Smooth muscle cell of the coronary artery (primary cell): ENCODE measurements around the gene ZSCAN23. TPM values are rescaled to one million over a fixed set of nuclear protein-coding genes. Genes with fewer than 3 reads are reported as not detected.

Experiments
- total RNA-seq: library from RNA; depleted of rRNA; stranded (reverse); fragments of >200 nt; gene quantifications from 2 replicates; pipeline ENCODE4 v1.2.3, GENCODE V29; 2014; ENCODE audit warnings: low replicate concordance

The ZSCAN23 gene
- total RNA-seq, result 0.94 and 2.4 TPM in 2 replicates

DNA sequence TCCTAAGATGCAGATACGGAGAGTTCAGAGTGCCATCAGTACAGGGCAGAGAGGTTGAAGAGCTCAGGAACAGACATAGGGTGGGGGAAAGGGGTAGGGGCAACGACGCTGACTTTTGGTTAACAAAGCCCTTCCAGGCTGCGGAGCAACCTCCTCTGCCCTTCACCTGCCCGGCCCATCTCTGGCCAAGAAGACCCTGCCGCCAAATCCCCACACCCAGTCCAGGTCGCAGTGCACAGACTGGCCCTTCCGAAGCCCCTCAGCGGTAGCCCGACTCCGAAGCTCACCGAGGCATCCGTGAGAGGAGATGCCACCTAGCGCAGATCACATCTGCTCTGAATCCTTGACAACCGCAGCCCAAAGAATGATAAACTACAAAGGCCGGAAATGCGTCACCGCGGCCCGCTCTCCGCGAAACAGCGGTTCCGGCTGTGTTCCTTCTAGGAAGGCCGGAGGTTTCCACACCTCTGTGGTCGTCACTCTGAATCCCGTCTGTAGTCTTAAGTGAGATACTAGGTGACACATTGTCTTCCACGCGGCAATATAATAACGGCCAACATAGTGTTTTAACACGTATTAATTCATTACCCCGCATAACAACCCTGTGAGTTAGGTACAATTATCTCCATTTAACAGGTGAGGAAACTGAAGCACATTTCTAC, at the start of gene ZSCAN23:
Gene ZSCAN23 (minus strand): TSS at position 380 of the 662 bp plus-strand sequence. CDS start 7,225 bp downstream, outside the sequence.

GRCh38 chr6:28399350-28400121, 43.8 kb downstream of the ZSCAN23 start, which contains the start of gene ZSCAN12:
TSS of gene ZSCAN12 (minus strand) at chr6:28399747. CDS start at chr6:28398405, 1,342 bp downstream.

Other genes starting within 250 kb of the ZSCAN23 start
- 4.2 and 9.8 TPM in 2 replicates for gene ZSCAN9, start 218.2 kb downstream of the ZSCAN23 start, total RNA-seq
- gene ZKSCAN4, start 191.2 kb downstream of the ZSCAN23 start, total RNA-seq, result 3.7 and 5.3 TPM in 2 replicates
- gene NKAPL, start 184.2 kb downstream of the ZSCAN23 start, total RNA-seq, result 0.75 and 1.4 TPM in 2 replicates
- gene ZSCAN26, start 176.3 kb downstream of the ZSCAN23 start, total RNA-seq, result 11.5 and 12.0 TPM in 2 replicates
- gene PGBD1, start 161.9 kb downstream of the ZSCAN23 start, total RNA-seq, result 1.9 and 4.3 TPM in 2 replicates
- gene ZSCAN31, start 107.3 kb downstream of the ZSCAN23 start, total RNA-seq, result 16.8 and 21.2 TPM in 2 replicates
- 4.6 and 5.2 TPM in 2 replicates for gene ZKSCAN3, start 93.5 kb downstream of the ZSCAN23 start, total RNA-seq
- gene ZSCAN12, start 43.7 kb downstream of the ZSCAN23 start, total RNA-seq, result 3.2 and 3.8 TPM in 2 replicates
- gene GPX6, start 72.3 kb upstream of the ZSCAN23 start, total RNA-seq, result not detected in 2 replicates
- gene GPX5, start 82.4 kb upstream of the ZSCAN23 start, total RNA-seq, result not detected in 2 replicates